Right atrium auricular region (tissue), 2 donors: Measurements from ENCODE around the gene GJB3. TPM values are rescaled to one million over a fixed set of nuclear protein-coding genes. Genes with fewer than 3 reads are reported as not detected.

Experiments used
- DNase-seq: peaks from one replicate; pipeline ENCODE4 v3.0.0-alpha.2; 2019; ENCODE audit warnings: low spot score
- H3K27ac ChIP-seq, 2 donors: fragments of 200-600 bp; sonication (generic); 1 replicate in 1 of 2; 2 replicates in 1 of 2; pipeline ENCODE4 v1.5.1; 2016 to 2019
- H3K27me3 ChIP-seq, 2 donors: fragments of 200-600 bp; sonication (generic); one replicate each; pipeline versions ENCODE4 v1.5.1 to v1.6.0; 2017 to 2019
- H3K36me3 ChIP-seq: fragments of 200-600 bp; sonication (generic); one replicate; pipeline ENCODE4 v1.5.1; 2016
- H3K4me1 ChIP-seq, 2 donors: fragments of 200-600 bp; sonication (generic); one replicate each; pipeline versions ENCODE4 v1.5.1 to v1.6.0; 2017 to 2019
- H3K4me3 ChIP-seq, 2 donors: fragments of 200-600 bp; sonication (generic); 1 replicate in 1 of 2; 2 replicates in 1 of 2; pipeline ENCODE4 v1.5.1; 2017 to 2019; ENCODE audit warnings: mild to moderate bottlenecking in 1 of 2, moderate library complexity in 1 of 2
- H3K9me3 ChIP-seq, 2 donors: fragments of 200-600 bp; sonication (generic); one replicate each; pipeline ENCODE4 v1.5.1; 2019
- CTCF ChIP-seq, 2 donors: fragments of 200-600 bp; sonication (generic); IDR thresholded peaks; one replicate each; pipeline ENCODE4 v1.5.1; 2019; ENCODE audit warnings: antibody characterized with exemption in 2 of 2
- total RNA-seq, 2 donors: library from RNA; depleted of rRNA; stranded (reverse); fragments of >200 nt; gene quantifications; one replicate each; pipeline ENCODE4 v1.1.0, GENCODE V29; 2016

GJB3 gene
- total RNA-seq, 2 donors from 2014 or later = 0.28 TPM; not detected in 1

- no peak overlapping the region for H3K4me3 ChIP-seq
- DNase-seq = no peak
- no peak for TF ChIP-seq CTCF (IDR thresholded peaks at IDR 0.05)
- H3K9me3 ChIP-seq = no peaks in the 10 kb centered on the region
- H3K36me3 ChIP-seq = no peaks in the 10 kb centered on the region
- no peaks in the 10 kb centered on the region for H3K27me3 ChIP-seq
- peaks cover 0 to 19% of the 10 kb centered on the region in 2 donors for H3K4me1 ChIP-seq
- H3K27ac ChIP-seq = no peak overlapping the region
These were observed 50.8 kb downstream of the GJB3 start for GRCh38 chr1:34831721-34832246.

- Histone ChIP-seq H3K27ac (no peak overlapping the region), H3K27me3 (no peaks in the 10 kb centered on the region), H3K4me3 (no peak overlapping the region), H3K9me3 (no peaks in the 10 kb centered on the region), H3K36me3 (no peaks in the 10 kb centered on the region), H3K4me1 (peaks cover 0 to 25% of the 10 kb centered on the region in 2 donors)
- no peak for DNase-seq
- no peak for TF ChIP-seq CTCF (IDR thresholded peaks at IDR 0.05)
These were observed 52.7 kb downstream of the GJB3 start for GRCh38 chr1:34833711-34834110.

Other genes starting within 250 kb of the GJB3 start
- gene GJB5, start 26.2 kb upstream of the GJB3 start, total RNA-seq = not detected
- gene GJB4, start 21.5 kb upstream of the GJB3 start, total RNA-seq = not detected
- gene GJA4, start 11.8 kb downstream of the GJB3 start, total RNA-seq = 10 to 100 TPM; 31.6 to 50.9 TPM
- 10 to 100 TPM; 26.6 to 34.0 TPM for gene SMIM12, start 78.5 kb downstream of the GJB3 start, total RNA-seq
- under 1 TPM in 1 of 2 donors, not detected in 1; 0.43 TPM for gene DLGAP3, start 148.4 kb downstream of the GJB3 start, total RNA-seq
- 10 to 100 TPM; 25.2 to 30.6 TPM for gene TMEM35B, start 204.1 kb downstream of the GJB3 start, total RNA-seq